K562 (cell line): ENCODE results near the gene DHDDS. TPM values are rescaled to one million over a fixed set of nuclear protein-coding genes. Genes with fewer than 3 reads are reported as not detected.

ENCODE experiments used
- BDP1 ChIP-seq: IDR thresholded peaks from 3 replicates; pipeline ENCODE4 v1.6.1; 2011; ENCODE audit not compliant: insufficient read length, insufficient read depth
- EZH2 ChIP-seq: IDR thresholded peaks from 2 replicates; pipeline ENCODE4 v1.6.1; 2012; ENCODE audit warnings: low read depth, mild to moderate bottlenecking, inconsistent platforms, low read length, borderline replicate concordance
- FOXP4 ChIP-seq: sonication (generic); formaldehyde crosslinking; IDR thresholded peaks from 2 replicates; pipeline ENCODE4 v1.8.0; 2022; ENCODE audit warnings: mild to moderate bottlenecking, missing genetic modification reagents, borderline replicate concordance
- HMGN3 ChIP-seq: IDR thresholded peaks from 2 replicates; pipeline ENCODE4 v1.6.1; 2011; ENCODE audit warnings: borderline replicate concordance, low read depth, mild to moderate bottlenecking, mixed read lengths, low read length; ENCODE audit not compliant: insufficient read length; ENCODE audit errors: extremely low read depth
- MCM3 ChIP-seq: fragments of 450-650 bp; IDR thresholded peaks from 2 replicates; pipeline ENCODE4 v1.6.1; 2016
- MTF1 ChIP-seq: fragments of 250-450 bp; sonication (Bioruptor Pico); IDR thresholded peaks from 2 replicates; pipeline ENCODE4 v1.9.0; 2021; ENCODE audit warnings: moderate library complexity, mild to moderate bottlenecking, inconsistent platforms, borderline replicate concordance
- NCOA4 ChIP-seq: fragments of 450-650 bp; IDR thresholded peaks from 2 replicates; pipeline ENCODE4 v1.6.1; 2018; ENCODE audit warnings: mild to moderate bottlenecking; ENCODE audit not compliant: partially characterized antibody
- SLC30A9 ChIP-seq: fragments of 250-450 bp; sonication (Bioruptor Pico); IDR thresholded peaks from 2 replicates; pipeline ENCODE4 v1.8.0; 2022; ENCODE audit warnings: mild to moderate bottlenecking, moderate library complexity
- TCF15 ChIP-seq: fragments of 250-450 bp; sonication (Bioruptor Pico); IDR thresholded peaks from 2 replicates; pipeline ENCODE4 v1.8.0; 2022; ENCODE audit warnings: moderate library complexity, mild to moderate bottlenecking, inconsistent platforms
- TCF3 ChIP-seq: sonication (generic); formaldehyde crosslinking; IDR thresholded peaks from 2 replicates; pipeline ENCODE4 v1.4.0; 2020; ENCODE audit warnings: mild to moderate bottlenecking, missing genetic modification reagents
- USF2 ChIP-seq: sonication (generic); formaldehyde crosslinking; IDR thresholded peaks from 2 replicates; pipeline ENCODE4 v1.5.0; 2020; ENCODE audit warnings: missing genetic modification reagents
- YY1 ChIP-seq, 3 experiments: IDR thresholded peaks; 2 replicates each; pipeline ENCODE4 v1.6.1; 2011; ENCODE audit warnings: low read length in 2 of 3, mild to moderate bottlenecking in 2 of 3, moderate library complexity in 2 of 3, borderline replicate concordance in 1 of 3, control low read depth in 1 of 3, low read depth in 1 of 3; ENCODE audit not compliant: insufficient read depth in 3 of 3, insufficient replicate concordance in 2 of 3, control insufficient read depth in 1 of 3, insufficient read length in 1 of 3; ENCODE audit errors: extremely low read depth in 1 of 3
- ZNF175 ChIP-seq: fragments of 200-800 bp; sonication (Bioruptor generic); IDR thresholded peaks from 2 replicates; pipeline ENCODE4 v1.6.1; 2016; ENCODE audit warnings: low read depth, mild to moderate bottlenecking, missing genetic modification characterization, missing compliant biosample characterization
- ZNF263 ChIP-seq: sonication (generic); formaldehyde crosslinking; IDR thresholded peaks from 2 replicates; pipeline ENCODE4 v1.8.0; 2022; ENCODE audit warnings: mild to moderate bottlenecking, missing genetic modification reagents, borderline replicate concordance
- ZNF280B ChIP-seq: fragments of 250-450 bp; sonication (Bioruptor Pico); IDR thresholded peaks from 2 replicates; pipeline ENCODE4 v1.5.1; 2021; ENCODE audit warnings: mild to moderate bottlenecking
- ZNF76 ChIP-seq: fragments of 250-450 bp; sonication (Bioruptor Pico); IDR thresholded peaks from 2 replicates; pipeline ENCODE4 v1.4.0; 2020; ENCODE audit warnings: mild to moderate bottlenecking, moderate library complexity, borderline replicate concordance
- polyA plus RNA-seq, 8 experiments: library from polyadenylated mRNA; depleted of rRNA in 4 of 8; stranded (reverse) in 5 of 8; unstranded in 3 of 8; fragments of >200 nt; fragmentation: Nextera tagmentation in 2 of 8; fragmentation: Illumina TruSeq in 1 of 8; extraction: Ambion mirVana in 2 of 8; extraction: Trizol in 1 of 8; gene quantifications; 2 replicates each; pipeline versions ENCODE4 v1.2.1 to v1.2.3, GENCODE V29; 2011 to 2014; ENCODE audit warnings: inconsistent platforms in 1 of 8, missing spikeins in 1 of 8
- total RNA-seq, 7 experiments: library from RNA; depleted of rRNA in 6 of 7; stranded (reverse); fragments of >200 nt in 6 of 7; fragmentation: Illumina TruSeq in 2 of 7; extraction: Trizol in 2 of 7; gene quantifications; 2 replicates each; pipeline versions ENCODE4 v1.2.1 to v1.2.3, GENCODE V29; 2011 to 2021; ENCODE audit warnings: low replicate concordance in 1 of 7
- TF ChIP-seq, protein P1 (sequence below): fragments of 450-650 bp; formaldehyde crosslinking; IDR thresholded peaks from 2 replicates; pipeline ENCODE4 v1.4.0; 2022; ENCODE audit warnings: mild to moderate bottlenecking, moderate library complexity
- TF ChIP-seq, protein P2 (sequence below): fragments of 450-650 bp; conservative IDR thresholded peaks from 2 replicates; pipeline ENCODE4 v1.6.1; 2016; ENCODE audit warnings: missing genetic modification characterization, low read depth, mild to moderate bottlenecking, missing compliant biosample characterization, moderate library complexity
- TF ChIP-seq, protein P3 (sequence below): sonication (generic); formaldehyde crosslinking; IDR thresholded peaks from 2 replicates; pipeline ENCODE4 v1.8.0; 2022; ENCODE audit warnings: missing genetic modification reagents, mild to moderate bottlenecking, moderate library complexity, borderline replicate concordance

DHDDS gene
- total and polyA plus RNA-seq, 9 of the 15 experiments (the other 6 are each of a cell fraction or from before 2014, with no cell fraction given): 33.3 to 55.0 (median 44.3) TPM

GRCh38 chr1:26517766-26518049 lies 85.6 kb downstream of the DHDDS start (continued):
- TF ChIP-seq TCF3: 0 out of 2 replicates have a peak, but pooled peaks have one; percentile 8
- TF ChIP-seq SLC30A9 (CRISPR knock-in tag): no peak
- TF ChIP-seq YY1 (IDR thresholded peaks at IDR 0.05; ENCODE audit: borderline replicate concordance in 1 of 3, control insufficient read depth in 1 of 3, extremely low read depth in 1 of 3, insufficient read depth in 3 of 3, insufficient read length in 1 of 3, insufficient replicate concordance in 2 of 3, low read depth in 1 of 3, low read length in 2 of 3): peak in 1 of 3 experiments; percentile 64
- TF ChIP-seq EZH2: no peak
- no peak for TF ChIP-seq MTF1 (CRISPR knock-in tag)
- TF ChIP-seq HMGN3: no peak
- peak; percentile 70 for TF ChIP-seq USF2 (CRISPR knock-in tag)
- TF ChIP-seq, protein P1, sequence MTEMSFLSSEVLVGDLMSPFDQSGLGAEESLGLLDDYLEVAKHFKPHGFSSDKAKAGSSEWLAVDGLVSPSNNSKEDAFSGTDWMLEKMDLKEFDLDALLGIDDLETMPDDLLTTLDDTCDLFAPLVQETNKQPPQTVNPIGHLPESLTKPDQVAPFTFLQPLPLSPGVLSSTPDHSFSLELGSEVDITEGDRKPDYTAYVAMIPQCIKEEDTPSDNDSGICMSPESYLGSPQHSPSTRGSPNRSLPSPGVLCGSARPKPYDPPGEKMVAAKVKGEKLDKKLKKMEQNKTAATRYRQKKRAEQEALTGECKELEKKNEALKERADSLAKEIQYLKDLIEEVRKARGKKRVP (CRISPR knock-in tag): no peak
- peak; percentile 37; the same call in 1 of the 2 replicates for TF ChIP-seq ZNF175
- TF ChIP-seq ZNF263: no peak
- TF ChIP-seq ZNF76: no peak
- TF ChIP-seq, protein P2, sequence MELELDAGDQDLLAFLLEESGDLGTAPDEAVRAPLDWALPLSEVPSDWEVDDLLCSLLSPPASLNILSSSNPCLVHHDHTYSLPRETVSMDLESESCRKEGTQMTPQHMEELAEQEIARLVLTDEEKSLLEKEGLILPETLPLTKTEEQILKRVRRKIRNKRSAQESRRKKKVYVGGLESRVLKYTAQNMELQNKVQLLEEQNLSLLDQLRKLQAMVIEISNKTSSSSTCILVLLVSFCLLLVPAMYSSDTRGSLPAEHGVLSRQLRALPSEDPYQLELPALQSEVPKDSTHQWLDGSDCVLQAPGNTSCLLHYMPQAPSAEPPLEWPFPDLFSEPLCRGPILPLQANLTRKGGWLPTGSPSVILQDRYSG: no peak
- no peak for TF ChIP-seq NCOA4
- TF ChIP-seq BDP1: no peak
- TF ChIP-seq FOXP4 (CRISPR knock-in tag): no peak
- no peak for TF ChIP-seq TCF15
- TF ChIP-seq ZNF280B: no peak
- TF ChIP-seq, protein P3, sequence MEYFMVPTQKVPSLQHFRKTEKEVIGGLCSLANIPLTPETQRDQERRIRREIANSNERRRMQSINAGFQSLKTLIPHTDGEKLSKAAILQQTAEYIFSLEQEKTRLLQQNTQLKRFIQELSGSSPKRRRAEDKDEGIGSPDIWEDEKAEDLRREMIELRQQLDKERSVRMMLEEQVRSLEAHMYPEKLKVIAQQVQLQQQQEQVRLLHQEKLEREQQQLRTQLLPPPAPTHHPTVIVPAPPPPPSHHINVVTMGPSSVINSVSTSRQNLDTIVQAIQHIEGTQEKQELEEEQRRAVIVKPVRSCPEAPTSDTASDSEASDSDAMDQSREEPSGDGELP (CRISPR knock-in tag): no peak
- TF ChIP-seq MCM3: no peak
